ENCODE data around the gene PAN2. TPM values are rescaled to one million over a fixed set of nuclear protein-coding genes. Genes with fewer than 3 reads are reported as not detected.
"Not testable (repeated sequence)": the region's sequence is repeated elsewhere in the genome, so short reads cannot be mapped to it uniquely, and the experiment has no call there.

The PAN2 gene
- total and polyA plus RNA-seq, 8 donors = 4.9 to 146 (median 45.3) TPM

- no peak for DNase-seq
- TF ChIP-seq EP300 (IDR thresholded peaks at IDR 0.05) (no peak), POLR2AphosphoS5 (IDR thresholded peaks at IDR 0.05) (no peak), POLR2A (IDR thresholded peaks at IDR 0.05) (no peak)
- intact Hi-C loops (cut with DNase I; ENCODE audit: low total_unique reads) = no loop called here
- no peaks in the 10 kb centered on the region for H3K9me3 ChIP-seq
- no peak overlapping the region for H3K27ac ChIP-seq
- H3K27me3 ChIP-seq = no peaks in the 10 kb centered on the region
- 72 to 91% (median 78%) methylated on average over 6 of the region's 6 CpGs for WGBS, 5 donors
- peaks cover 54 to 73% (median 71%) of the 10 kb centered on the region in 4 donors for H3K36me3 ChIP-seq
- no peak overlapping the region for H3K4me3 ChIP-seq
- no peaks in the 10 kb centered on the region for H3K4me1 ChIP-seq
Measured at GRCh38 chr12:56326533-56326932, 7.3 kb downstream of the PAN2 start.

GRCh38 chr12:56326126-56326525 is 7.7 kb downstream of the PAN2 start:
- 94 to 98% (median 96%) methylated on average over 8 of the region's 8 CpGs for WGBS, 5 donors
- H3K4me1 ChIP-seq = no peaks in the 10 kb centered on the region
- H3K36me3 ChIP-seq = peaks cover 54 to 77% (median 75%) of the 10 kb centered on the region in 4 donors
- H3K27me3 ChIP-seq = no peaks in the 10 kb centered on the region
- intact Hi-C loops (cut with DNase I; ENCODE audit: low total_unique reads) = no loop called here
- no peaks in the 10 kb centered on the region for H3K9me3 ChIP-seq
- TF ChIP-seq CTCF (IDR thresholded peaks at IDR 0.05) = no peak
- no peak for TF ChIP-seq POLR2AphosphoS5 (IDR thresholded peaks at IDR 0.05)
- TF ChIP-seq POLR2A (IDR thresholded peaks at IDR 0.05) = no peak
- TF ChIP-seq EP300 (IDR thresholded peaks at IDR 0.05) = no peak
- H3K27ac ChIP-seq = no peak overlapping the region
- H3K4me3 ChIP-seq = no peak overlapping the region
- no peak for DNase-seq

- Histone ChIP-seq H3K27ac (no peak overlapping the region), H3K36me3 (peaks cover 64 to 96% (median 93%) of the 10 kb centered on the region in 4 donors), H3K4me1 (no peaks in the 10 kb centered on the region), H3K4me3 (no peak overlapping the region), H3K9me3 (no peaks in the 10 kb centered on the region), H3K27me3 (no peaks in the 10 kb centered on the region)
- TF ChIP-seq EP300 (IDR thresholded peaks at IDR 0.05) = no peak
- TF ChIP-seq POLR2A (IDR thresholded peaks at IDR 0.05) = no peak
- no peak for TF ChIP-seq CTCF (IDR thresholded peaks at IDR 0.05)
- no peak for TF ChIP-seq POLR2AphosphoS5 (IDR thresholded peaks at IDR 0.05)
- DNase-seq = no peak
- intact Hi-C loops (cut with DNase I; ENCODE audit: low total_unique reads) = no loop called here
- WGBS, 5 donors = 88 to 95% (median 92%) methylated on average over 6 of the region's 6 CpGs
Measured at GRCh38 chr12:56324206-56324605, 9.6 kb downstream of the PAN2 start.

- H3K4me3 ChIP-seq; H3K4me1 ChIP-seq; intact Hi-C loops (cut with DNase I; ENCODE audit: low total_unique reads); H3K9me3 ChIP-seq; DNase-seq; H3K27ac ChIP-seq; H3K27me3 ChIP-seq: not testable (repeated sequence)
- peaks cover 53 to 89% (median 84%) of the 10 kb centered on the region in 4 donors for H3K36me3 ChIP-seq
- WGBS, 5 donors = 91 to 96% (median 95%) methylated on average over 8 of the region's 8 CpGs
Measured at GRCh38 chr12:56321610-56322009, 12.2 kb downstream of the PAN2 start.

GRCh38 chr12:56321027-56321426 is 12.8 kb downstream of the PAN2 start:
- DNase-seq = no peak
- 84 to 100% (median 91%) methylated on average over 2 of the region's 2 CpGs for WGBS, 5 donors
- Histone ChIP-seq H3K4me3 (no peak overlapping the region), H3K4me1 (peaks cover 6 to 10% (median 7%) of the 10 kb centered on the region in 4 donors), H3K27ac (no peak overlapping the region), H3K27me3 (no peaks in the 10 kb centered on the region), H3K9me3 (no peaks in the 10 kb centered on the region), H3K36me3 (peaks cover 47 to 83% (median 78%) of the 10 kb centered on the region in 4 donors)
- intact Hi-C loops (cut with DNase I; ENCODE audit: low total_unique reads) = no loop called here
- TF ChIP-seq POLR2AphosphoS5 (IDR thresholded peaks at IDR 0.05) (no peak), EP300 (IDR thresholded peaks at IDR 0.05) (no peak), CTCF (IDR thresholded peaks at IDR 0.05) (no peak), POLR2A (IDR thresholded peaks at IDR 0.05) (no peak)
